Stimulated activated CD4-positive, alpha-beta T cell treated with anti-CD3 and anti-CD28 coated beads, Interleukin-1b, Interleukin-23, amount 100 ng/mL, for 48 hours (primary cell): ENCODE measurements around the gene MTERF4.

ENCODE experiments used
- DNase-seq: peaks from one replicate; pipeline ENCODE4 v3.0.0-alpha.2; 2020

Gene MTERF4

GRCh38 chr2:241067501-241068135 lies 34.5 kb downstream of the MTERF4 start:
- no peak for DNase-seq

GRCh38 chr2:241066893-241067341 lies 35.2 kb downstream of the MTERF4 start:
- DNase-seq: no peak

GRCh38 chr2:241066171-241066892 lies 35.8 kb downstream of the MTERF4 start:
- DNase-seq: no peak

GRCh38 chr2:241065355-241065803 lies 36.7 kb downstream of the MTERF4 start:
- no peak for DNase-seq

GRCh38 chr2:241064802-241065354 lies 37.2 kb downstream of the MTERF4 start:
- DNase-seq: no peak

- peak; percentile 36 for DNase-seq
These were observed 37.9 kb downstream of the MTERF4 start for GRCh38 chr2:241064008-241064801.

GRCh38 chr2:241063587-241063986 lies 38.5 kb downstream of the MTERF4 start:
- no peak for DNase-seq

GRCh38 chr2:241063093-241063551 lies 39.0 kb downstream of the MTERF4 start:
- DNase-seq: no peak

- no peak for DNase-seq
These were observed 39.5 kb downstream of the MTERF4 start for GRCh38 chr2:241062389-241063092.

GRCh38 chr2:241061275-241061674 lies 40.8 kb downstream of the MTERF4 start:
- no peak for DNase-seq

GRCh38 chr2:241053576-241054251 lies 48.4 kb downstream of the MTERF4 start:
- no peak for DNase-seq

GRCh38 chr2:241052677-241053360 lies 49.3 kb downstream of the MTERF4 start:
- no peak for DNase-seq

- no peak for DNase-seq
These were observed 50.3 kb downstream of the MTERF4 start for GRCh38 chr2:241051578-241052487.

- no peak for DNase-seq
These were observed 51.2 kb downstream of the MTERF4 start for GRCh38 chr2:241050624-241051577.

GRCh38 chr2:241049739-241050623 lies 52.1 kb downstream of the MTERF4 start:
- no peak for DNase-seq

- DNase-seq: no peak
These were observed 53.1 kb downstream of the MTERF4 start for GRCh38 chr2:241048949-241049343.

- no peak for DNase-seq
These were observed 53.7 kb downstream of the MTERF4 start for GRCh38 chr2:241048149-241048948.
